HG03439 (cell line): ENCODE results near the gene ZSCAN4.

ENCODE experiments used
- ATAC-seq: cut with Tn5 transposase; IDR thresholded peaks from one replicate; pipeline ENCODE4 v1.9.1; 2021; ENCODE audit warnings: mild to moderate bottlenecking, moderate library complexity; ENCODE audit not compliant: unreplicated experiment

Gene ZSCAN4, protein sequence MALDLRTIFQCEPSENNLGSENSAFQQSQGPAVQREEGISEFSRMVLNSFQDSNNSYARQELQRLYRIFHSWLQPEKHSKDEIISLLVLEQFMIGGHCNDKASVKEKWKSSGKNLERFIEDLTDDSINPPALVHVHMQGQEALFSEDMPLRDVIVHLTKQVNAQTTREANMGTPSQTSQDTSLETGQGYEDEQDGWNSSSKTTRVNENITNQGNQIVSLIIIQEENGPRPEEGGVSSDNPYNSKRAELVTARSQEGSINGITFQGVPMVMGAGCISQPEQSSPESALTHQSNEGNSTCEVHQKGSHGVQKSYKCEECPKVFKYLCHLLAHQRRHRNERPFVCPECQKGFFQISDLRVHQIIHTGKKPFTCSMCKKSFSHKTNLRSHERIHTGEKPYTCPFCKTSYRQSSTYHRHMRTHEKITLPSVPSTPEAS

DNA sequence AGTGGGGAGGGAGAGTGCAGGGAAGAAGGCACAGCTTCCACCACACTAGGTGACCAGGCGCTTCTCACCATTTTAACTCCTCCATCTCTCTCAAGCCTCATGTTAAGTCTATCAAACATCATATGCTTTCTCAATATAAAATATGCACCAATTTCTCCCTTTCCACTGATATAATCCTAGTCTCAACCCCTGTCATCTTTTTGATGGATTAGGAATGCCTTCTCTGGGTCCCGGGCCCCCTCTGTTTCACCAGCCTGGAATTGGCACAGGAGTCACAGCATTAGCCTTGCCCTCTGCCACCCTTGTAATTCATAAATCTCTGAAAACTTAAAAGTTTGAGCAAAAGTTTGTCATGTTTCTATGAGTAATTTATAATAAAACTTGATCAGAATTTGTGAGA lies at the start of gene ZSCAN4:
ZSCAN4 (plus strand) TSS at position 301 of the 400 bp plus-strand sequence. CDS start 7,211 bp downstream, outside the sequence.
- no peak for ATAC-seq

DNA sequence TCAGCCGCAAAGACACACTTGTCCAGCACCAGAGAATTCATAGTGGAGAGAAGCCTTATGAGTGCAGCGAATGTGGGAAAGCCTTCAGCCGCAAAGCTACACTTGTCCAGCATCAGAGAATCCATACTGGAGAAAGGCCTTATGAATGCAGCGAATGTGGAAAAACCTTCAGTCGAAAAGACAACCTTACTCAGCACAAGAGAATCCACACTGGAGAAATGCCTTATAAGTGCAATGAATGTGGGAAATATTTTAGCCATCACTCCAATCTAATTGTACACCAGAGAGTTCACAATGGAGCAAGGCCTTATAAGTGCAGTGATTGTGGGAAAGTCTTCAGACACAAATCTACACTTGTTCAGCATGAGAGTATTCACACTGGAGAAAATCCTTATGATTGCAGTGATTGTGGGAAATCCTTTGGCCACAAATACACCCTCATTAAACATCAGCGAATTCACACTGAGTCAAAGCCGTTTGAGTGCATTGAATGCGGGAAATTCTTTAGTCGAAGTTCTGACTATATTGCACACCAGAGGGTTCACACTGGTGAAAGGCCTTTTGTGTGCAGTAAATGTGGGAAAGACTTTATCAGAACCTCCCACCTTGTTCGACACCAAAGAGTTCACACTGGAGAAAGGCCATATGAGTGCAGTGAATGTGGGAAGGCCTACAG lies 47.9 kb upstream of the ZSCAN4 start:
- ATAC-seq = no peak

DNA sequence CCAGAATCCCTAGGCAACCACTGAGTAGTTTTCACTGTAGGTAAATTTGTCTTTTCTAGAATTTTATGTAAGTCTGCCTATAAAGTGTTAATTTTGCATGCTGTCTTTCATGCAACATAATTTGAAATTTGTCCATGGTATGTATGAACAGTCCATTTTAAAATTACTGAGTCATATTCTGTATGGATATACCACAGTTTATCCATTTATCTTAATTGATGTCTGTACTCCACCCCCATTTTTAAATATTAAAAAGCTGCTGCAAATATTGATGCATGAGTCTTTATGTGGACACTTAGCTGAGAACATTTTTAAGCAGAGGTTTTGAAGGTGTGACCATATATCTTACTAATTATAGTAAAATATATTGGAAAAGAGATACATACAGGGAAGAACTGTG lies 45.6 kb upstream of the ZSCAN4 start:
- ATAC-seq = no peak

DNA sequence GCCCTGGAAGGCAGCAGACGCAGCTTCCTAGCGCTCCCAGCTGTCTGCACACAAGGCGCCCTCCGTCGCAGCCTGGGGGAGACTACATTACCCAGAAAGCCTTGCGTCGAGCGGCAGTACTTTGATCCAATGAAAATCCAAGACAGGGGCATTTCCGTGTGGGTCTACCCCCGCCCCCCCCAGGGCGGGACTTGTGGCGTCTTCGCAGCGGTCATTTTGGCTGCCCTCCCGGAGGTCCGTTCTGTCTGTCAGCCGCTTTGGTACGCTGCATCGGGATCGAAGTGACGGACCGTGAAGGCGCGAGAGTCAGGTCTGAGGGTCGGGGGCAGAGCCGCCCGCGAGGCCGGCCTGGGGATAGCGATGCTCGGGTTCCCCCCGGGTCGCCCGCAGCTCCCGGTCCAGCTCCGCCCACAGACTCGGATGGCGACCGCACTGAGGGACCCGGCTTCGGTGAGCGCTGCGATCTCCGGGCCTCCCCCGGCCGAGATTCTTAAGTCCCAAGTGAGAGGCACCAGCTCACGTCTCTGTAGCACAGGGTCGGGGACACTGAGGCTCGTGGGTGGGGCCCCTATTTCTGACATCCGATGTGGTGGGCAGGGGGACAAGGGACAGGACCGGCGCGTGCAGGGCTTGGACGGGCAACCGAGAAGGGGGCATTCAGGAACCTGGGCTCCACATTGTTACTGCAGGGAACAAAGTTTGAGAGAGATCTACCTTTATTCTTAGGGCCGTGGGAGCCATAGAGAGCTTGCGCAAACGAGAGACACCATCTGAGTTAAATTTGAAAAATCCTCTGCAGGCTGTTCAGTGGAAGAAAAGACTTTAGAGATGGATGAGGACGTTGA lies 35.5 kb upstream of the ZSCAN4 start, which contains the start of gene ZNF211:
ZNF211 (plus strand) TSS at position 182 of the 845 bp plus-strand sequence; CDS start at position 361, 179 bp downstream.
- peak; percentile 92 for ATAC-seq

DNA sequence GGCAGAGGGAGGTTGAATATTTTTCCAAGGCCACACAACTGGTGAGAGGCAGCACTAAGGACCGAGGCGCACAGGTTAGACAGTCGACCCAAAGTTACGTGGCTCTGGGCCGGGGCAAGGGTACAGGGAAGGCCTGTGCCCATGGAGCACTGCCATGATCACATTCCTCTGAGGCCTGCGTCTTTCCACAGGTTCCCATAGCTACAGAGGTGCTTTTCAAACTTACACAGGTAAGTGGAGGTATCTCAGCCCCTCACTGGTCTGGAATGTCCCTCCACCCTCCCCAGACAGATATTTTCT lies 35.0 kb upstream of the ZSCAN4 start:
- no peak for ATAC-seq

DNA sequence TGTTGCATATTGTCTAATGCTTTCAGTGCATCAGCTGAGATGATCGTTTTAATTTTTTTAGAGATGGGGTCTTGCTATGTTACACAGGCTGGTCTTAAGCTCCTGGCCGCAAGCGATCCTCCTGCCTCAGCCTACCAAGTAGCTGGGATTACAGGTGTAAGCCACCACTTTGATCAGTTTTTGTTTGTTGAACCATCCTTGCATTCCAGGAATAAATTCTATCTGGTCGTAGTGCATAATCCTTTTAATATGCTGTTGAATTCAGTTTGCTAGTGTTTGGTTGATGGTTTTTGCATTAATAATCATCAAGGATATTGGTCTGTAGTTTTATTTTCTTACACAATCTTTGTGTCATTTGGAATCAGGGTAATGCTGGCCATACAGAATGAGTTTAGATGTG lies 31.4 kb upstream of the ZSCAN4 start:
- ATAC-seq = no peak

DNA sequence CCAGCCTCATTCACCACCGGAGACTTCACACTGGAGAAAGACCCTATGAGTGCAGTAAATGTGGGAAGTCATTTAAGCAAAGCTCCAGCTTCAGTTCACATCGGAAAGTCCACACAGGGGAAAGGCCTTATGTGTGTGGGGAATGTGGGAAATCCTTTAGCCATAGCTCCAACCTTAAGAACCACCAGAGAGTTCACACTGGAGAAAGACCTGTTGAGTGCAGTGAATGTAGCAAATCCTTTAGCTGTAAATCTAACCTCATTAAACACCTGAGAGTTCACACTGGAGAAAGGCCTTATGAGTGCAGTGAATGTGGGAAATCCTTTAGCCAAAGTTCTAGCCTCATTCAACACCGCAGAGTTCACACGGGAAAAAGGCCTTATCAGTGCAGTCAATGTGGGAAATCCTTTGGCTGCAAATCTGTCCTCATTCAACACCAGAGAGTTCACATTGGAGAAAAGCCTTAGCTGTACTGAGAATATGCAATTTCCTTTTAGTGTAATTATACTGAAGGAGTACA lies 27.0 kb upstream of the ZSCAN4 start:
- no peak for ATAC-seq

DNA sequence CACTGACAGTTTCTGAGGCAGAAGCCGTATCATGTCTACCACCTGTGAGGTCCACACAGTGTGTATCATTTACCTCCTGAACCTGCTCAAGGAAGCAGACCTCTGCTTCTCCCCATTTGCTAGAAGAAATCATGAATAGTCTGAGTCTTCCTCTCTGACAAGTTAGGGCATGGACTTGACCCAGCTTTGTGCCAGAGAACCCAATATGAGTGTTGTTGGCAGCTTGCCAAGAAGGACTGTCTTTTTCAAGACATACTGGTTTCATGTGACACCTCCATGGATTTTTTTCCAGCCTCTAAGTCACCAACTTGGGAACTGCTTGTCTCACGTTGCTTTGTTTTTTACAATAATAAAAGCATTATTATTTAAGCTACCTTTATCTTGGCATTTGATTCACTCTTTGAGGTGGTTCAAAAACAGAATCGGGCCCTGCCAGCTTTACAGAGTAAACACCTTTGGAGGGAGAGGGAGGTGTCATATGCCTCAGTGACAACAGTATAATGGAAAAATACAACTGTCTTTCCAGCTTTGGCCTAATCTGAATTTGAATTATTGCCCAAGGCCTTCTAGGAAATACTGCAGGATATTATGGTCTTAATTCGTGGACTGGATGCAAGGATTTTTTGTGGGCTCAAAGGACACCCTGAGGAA lies 26.2 kb upstream of the ZSCAN4 start:
- ATAC-seq = no peak

DNA sequence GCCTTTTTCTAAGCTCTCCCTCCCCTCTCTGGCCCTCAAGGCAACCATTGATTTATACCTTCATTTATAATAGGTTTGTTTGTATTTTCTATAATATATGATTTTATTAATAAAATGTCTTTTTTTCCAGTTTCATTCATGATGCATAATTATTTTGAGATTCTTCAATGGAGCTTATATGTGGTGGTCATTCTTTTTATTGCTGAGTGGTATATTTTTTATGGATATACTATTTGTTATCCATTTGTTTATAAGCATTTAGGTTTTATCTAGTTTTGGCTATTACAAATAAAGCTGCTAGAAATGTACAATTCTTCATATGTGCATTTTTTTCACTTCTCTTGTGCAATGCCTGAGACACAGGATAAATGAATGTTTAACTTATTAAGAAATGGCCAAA lies 25.0 kb upstream of the ZSCAN4 start:
- no peak for ATAC-seq

DNA sequence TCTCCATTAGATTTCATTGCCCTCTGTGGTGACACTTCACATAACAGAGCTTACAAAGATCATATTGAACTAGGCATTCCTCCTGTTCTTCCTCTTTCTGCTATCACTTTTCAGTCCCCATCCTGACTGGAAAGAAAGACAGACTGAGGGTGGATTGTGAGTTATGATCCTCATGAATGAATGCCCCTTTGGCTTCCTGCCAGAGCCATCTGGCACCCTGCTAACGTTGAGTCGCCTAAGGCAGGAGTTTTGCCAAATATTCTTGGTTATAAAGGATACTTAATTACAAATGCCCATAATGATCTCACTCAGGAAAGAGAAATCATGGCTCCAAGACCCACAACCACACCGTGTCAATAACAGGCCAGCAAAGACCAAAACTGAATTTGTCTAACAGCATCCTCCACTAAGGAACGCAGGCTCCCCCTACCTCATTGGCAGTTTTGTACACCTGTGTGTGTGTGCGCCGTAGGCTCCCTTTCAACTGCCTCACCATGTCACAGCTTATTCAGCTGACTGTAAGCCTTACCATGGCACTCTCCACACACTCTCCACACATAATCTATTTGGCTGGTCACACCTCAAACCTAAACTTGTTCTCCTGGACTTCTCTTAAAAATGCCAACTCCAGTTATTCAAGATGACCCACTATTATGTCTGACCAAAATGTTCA lies 20.3 kb upstream of the ZSCAN4 start:
- no peak for ATAC-seq

DNA sequence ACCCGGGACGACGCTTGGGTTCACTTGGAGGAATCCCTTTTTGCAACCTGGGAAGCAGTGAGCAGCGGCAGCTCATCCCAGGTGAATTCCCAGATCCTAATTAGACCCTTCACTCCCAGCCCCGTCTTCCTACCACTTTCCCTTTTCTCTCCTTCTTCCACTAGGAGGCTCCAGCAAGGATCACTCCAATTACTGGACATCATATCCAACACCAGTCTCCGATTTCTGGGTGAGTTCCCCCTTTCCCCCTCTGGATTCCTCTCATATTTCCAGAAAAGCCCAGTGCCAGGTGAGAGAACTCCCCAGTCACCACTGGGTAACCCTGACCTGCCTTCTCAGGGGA lies 17.1 kb upstream of the ZSCAN4 start:
- no peak for ATAC-seq

DNA sequence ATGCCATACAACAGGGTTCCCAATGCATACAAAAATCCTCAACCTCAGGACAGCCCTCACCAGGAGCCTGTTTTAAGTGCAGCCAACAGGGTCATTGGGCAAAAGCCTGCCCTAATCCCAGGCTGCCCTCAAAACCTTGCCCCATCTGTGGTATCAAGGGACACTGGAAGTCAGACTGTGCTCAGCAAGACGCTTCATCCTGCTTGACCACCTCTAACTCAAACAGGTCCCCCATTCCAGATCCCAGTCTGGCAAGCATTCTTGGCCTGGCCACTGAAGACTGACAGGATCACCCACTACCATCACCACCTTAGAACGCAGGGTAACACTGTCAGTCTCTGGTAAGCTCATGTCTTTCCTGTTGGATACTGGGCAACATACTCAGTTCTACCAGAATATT lies 15.0 kb upstream of the ZSCAN4 start:
- no peak for ATAC-seq

DNA sequence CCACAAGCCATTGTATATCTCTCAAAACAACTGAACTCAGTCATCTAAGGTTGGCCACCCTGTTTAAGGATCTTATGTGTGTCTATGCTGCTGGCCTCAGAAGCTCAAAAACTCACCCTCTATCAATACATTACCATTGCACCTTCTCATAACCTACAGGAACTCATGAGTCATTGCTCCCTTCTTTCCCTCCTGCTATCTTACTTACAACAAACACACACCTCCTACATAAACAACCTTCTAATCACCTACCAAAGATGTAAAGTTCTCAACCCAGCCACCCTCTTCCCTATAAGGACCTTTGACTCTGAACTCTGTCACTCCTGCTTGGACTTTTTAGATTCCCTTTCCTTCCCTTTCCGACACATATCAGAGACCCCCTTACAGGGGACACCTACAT lies 13.3 kb upstream of the ZSCAN4 start:
- ATAC-seq = no peak

DNA sequence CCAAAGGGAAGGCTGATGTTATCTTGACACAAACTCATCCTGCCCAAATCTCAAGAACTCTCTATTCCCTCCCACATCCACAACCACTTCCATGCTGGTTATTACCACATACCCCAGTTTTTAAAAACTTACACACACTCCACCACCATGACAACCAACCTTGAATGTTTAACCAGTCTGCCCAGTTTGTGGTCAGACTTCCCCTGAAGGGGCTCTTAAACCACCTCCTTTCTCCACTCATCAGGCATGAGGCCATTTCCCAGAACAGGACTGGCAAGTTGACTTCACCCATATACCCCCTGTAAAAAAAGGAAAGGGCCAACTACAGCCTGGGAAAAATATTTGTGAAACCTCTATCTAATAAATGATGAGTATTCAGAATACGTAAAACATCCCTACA lies 12.4 kb upstream of the ZSCAN4 start:
- no peak for ATAC-seq

DNA sequence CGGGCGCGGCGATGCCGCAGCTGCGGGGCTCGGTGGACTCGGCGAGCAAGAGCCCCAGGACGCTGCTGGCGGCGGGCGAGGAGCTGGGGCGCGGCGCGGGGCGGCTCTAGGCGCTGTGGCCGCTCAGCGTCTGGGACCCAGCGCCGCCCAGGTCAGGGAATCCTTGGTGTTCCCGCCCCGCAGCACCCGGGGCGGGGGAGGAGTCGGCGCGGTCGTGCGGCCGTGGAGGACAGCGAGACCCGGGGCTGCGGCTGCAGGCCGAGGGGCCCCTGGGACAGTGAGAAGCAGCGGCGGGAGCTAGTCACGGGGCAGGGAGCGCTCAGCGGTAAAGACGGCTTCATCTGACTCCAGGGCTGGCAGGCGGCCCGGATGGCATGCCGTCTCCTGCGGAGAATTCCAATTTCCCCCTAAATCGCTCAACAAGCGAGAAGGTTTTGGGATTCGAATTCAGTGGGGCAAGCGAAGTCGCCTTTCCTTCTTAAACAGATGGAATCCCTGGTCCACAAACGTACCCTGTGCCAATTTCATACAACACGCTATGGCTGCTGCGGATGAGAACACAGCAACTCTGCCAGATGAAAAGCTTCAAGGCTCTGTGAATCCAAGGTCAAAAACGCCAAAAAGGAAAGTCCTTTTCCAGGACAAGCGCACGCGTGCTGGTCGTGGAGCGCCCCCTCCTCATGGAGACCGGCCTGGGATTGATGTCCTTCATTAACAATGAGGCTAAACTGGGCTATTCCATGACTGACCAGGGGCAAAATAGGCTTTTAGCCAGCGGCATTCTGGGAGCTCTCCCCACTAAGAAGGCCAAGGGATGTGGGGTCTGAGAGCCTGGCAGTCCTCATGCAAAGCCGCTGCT lies 4.2 kb upstream of the ZSCAN4 start:
- no peak for ATAC-seq

DNA sequence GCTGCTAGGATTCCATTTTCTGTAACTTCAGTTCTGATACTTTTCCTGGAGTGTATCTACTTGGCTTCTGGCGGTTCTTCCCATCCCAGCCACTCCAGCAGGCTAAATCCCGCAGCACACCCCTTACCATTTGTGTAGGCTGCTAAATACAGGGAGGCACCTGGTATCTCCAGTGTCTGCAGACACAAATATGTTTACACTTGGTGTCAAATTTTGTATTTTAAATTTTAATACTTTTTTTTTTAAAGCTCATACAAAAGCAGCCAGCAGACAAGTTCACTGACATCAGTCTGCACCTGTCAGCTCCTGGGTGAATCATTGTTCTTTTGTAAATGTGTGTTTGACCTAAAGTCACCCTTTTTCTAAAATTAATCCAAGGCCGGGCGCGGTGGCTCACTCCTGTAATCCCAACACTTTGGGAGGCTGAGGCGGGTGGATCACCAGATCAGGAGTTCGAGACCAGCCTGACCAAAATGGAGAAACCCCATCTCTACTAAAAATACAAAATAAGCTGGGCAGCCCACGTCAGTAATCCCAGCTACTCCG lies 3.4 kb upstream of the ZSCAN4 start:
- ATAC-seq = no peak

DNA sequence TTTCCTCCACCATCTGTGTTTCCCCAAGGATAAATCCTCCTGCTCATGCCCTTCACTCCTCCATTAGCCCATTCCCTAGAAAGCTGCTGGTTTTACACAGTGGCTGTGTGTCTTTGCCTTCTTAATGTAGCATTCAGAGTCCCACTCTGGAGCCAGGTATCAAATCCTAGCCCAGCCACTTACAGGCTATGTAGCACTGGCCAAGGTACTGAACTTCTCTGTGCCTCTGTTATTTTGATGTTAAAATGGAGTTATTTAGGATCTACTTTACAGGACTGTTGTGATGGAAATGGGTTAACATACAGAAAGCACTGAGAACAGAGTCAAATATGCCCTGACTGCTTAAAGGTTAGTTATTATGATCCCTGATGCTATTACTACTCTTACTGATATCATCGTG lies 1.5 kb upstream of the ZSCAN4 start:
- no peak for ATAC-seq

DNA sequence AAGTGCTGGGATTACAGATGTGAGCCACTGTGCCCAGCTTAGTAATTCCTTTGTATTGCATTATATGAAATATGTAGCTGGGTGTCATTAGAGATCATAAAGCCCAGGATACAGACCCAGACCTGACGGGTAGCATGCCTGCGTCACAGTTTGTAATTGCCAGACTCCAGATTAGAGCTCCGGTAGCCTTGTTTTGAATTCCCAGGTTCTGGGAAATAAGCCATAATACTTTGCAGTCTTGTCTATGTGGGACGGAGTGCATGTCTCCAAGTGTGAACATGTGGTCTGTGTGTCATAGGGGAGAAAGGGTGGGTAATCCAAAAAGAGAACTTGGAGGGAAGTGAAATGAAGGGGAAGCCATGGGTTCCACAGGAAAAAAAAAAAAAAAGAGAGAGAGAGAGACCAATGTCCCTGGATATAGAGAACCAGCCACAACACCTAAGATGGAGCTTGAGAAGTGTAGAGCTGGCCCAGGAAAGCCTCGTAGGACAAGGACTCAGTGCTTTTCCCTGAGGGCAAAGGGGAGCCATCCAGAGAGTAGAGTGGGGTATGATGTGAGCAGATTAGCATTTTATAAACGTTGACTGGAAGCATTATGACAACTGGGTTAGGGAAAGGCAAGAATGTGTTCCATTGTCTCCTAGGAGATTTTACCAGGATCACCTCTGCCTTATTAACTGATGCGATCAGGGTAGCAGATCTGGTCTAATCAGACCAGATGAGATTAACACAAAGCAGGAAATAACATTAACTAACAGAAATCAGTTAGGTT lies 2.6 kb downstream of the ZSCAN4 start:
- no peak for ATAC-seq
